NT2/D1 (cell line): Measurements from ENCODE around the gene GAPT.

Experiments
- SUZ12 ChIP-seq: IDR thresholded peaks from 2 replicates; pipeline ENCODE4 v1.6.1; 2011; ENCODE audit not compliant: insufficient read length, insufficient read depth; ENCODE audit errors: extremely low read depth
- YY1 ChIP-seq: IDR thresholded peaks from 2 replicates; pipeline ENCODE4 v1.6.1; 2011; ENCODE audit not compliant: insufficient read length, insufficient read depth
- ZNF274 ChIP-seq: IDR thresholded peaks from 2 replicates; pipeline ENCODE4 v1.6.1; 2011; ENCODE audit warnings: mild to moderate bottlenecking, low read depth, low read length

DNA sequence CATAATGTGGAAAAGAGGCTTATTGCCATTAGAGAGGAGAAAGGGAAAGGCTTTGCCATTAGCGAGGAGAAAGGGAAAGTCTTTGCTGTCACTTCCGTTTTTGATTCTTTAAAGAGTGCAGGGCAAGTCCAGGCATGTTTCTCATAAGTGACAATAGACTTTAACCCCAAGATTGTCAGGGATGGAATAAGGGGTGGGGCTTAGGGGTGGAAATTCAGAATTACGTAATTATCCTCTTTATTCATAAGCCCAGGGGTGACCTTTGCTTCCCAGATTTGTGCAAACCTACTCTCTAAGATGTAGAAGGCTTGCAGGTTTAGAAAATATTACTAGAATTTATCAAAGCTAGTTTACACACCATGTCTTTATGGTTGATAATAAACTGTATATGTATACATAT, 29.1 kb upstream of the GAPT start:
- TF ChIP-seq ZNF274, result no peak
- no peak for TF ChIP-seq YY1
- TF ChIP-seq SUZ12, result no peak
